ENCODE data around the gene RGS10. TPM values are rescaled to one million over a fixed set of nuclear protein-coding genes. Genes with fewer than 3 reads are reported as not detected.

RGS10 gene
- total and polyA plus RNA-seq, 2 experiments from 2014 or later: 16.8 to 26.8 TPM

GRCh38 chr10:119452396-119452795, 90.1 kb downstream of the RGS10 start:
- Mint-ChIP-seq H3K4me3 (no peak overlapping the region), H3K27ac (no peak overlapping the region), H3K36me3 (ENCODE audit: low read depth) (no peaks in the 10 kb centered on the region), H3K27me3 (ENCODE audit: insufficient read depth, low read depth, poor library complexity) (peaks cover 15% of the 10 kb centered on the region), H3K4me1 (peaks cover 20% of the 10 kb centered on the region), H3K9me3 (no peaks in the 10 kb centered on the region)
- Histone ChIP-seq H3K9me2 (ENCODE audit: insufficient read depth) (no peaks in the 10 kb centered on the region), H3F3A (replicated peaks; ENCODE audit: low read depth) (no peaks in the 10 kb centered on the region), H3K4me2 (no peak overlapping the region), H3K36me3 (ENCODE audit: insufficient read depth) (no peaks in the 10 kb centered on the region), H4K20me1 (replicated peaks; ENCODE audit: insufficient read depth) (no peaks in the 10 kb centered on the region), H3K4me3 (no peak overlapping the region), H3K27ac (ENCODE audit: low read depth) (no peak overlapping the region), H3K27me3 (ENCODE audit: insufficient read depth) (no peaks in the 10 kb centered on the region), H3K4me1 (ENCODE audit: insufficient read depth) (no peaks in the 10 kb centered on the region), H3K79me2 (replicated peaks; ENCODE audit: insufficient read depth) (no peaks in the 10 kb centered on the region), H2AFZ (no peak overlapping the region)
- no peak for TF ChIP-seq ZNF114 (CRISPR knock-in tag; IDR thresholded peaks at IDR 0.05)
- no peak for TF ChIP-seq ETS1 (IDR thresholded peaks at IDR 0.05)
- TF ChIP-seq POLR2AphosphoS5 (IDR thresholded peaks at IDR 0.05; ENCODE audit: low read depth): no peak
- TF ChIP-seq ZNF462 (CRISPR knock-in tag; IDR thresholded peaks at IDR 0.05): no peak
- no peak for TF ChIP-seq STAT1 (IDR thresholded peaks at IDR 0.05; ENCODE audit: unreplicated experiment)
- no peak for TF ChIP-seq EZH2 (IDR thresholded peaks at IDR 0.05; ENCODE audit: low read depth, unreplicated experiment)
- no peak for TF ChIP-seq CTCF (conservative IDR thresholded peaks at IDR 0.05; ENCODE audit: low read depth in 2 of 2)
- no peak for TF ChIP-seq NANOG (IDR thresholded peaks at IDR 0.05; ENCODE audit: borderline replicate concordance)
- TF ChIP-seq ZNF331 (CRISPR knock-in tag; IDR thresholded peaks at IDR 0.05; ENCODE audit: low read depth): no peak
- TF ChIP-seq REST (IDR thresholded peaks at IDR 0.05; ENCODE audit: unreplicated experiment): no peak
- TF ChIP-seq JUNB (IDR thresholded peaks at IDR 0.05; ENCODE audit: unreplicated experiment): no peak
- TF ChIP-seq CREB1 (CRISPR knock-in tag; IDR thresholded peaks at IDR 0.05; ENCODE audit: low read depth): no peak
- TF ChIP-seq EZH2phosphoT487 (IDR thresholded peaks at IDR 0.05; ENCODE audit: unreplicated experiment): no peak
- no peak for ATAC-seq
- no peak for DNase-seq (ENCODE audit: low spot score)
